H7 (cell line): Measurements from ENCODE around the gene CDC42EP1. TPM values are rescaled to one million over a fixed set of nuclear protein-coding genes. Genes with fewer than 3 reads are reported as not detected.

Experiments used
- DNase-seq: peaks from one replicate; pipeline ENCODE4 v3.0.0; 2012
- H3K27me3 ChIP-seq: 2 replicates; pipeline ENCODE4 v1.6.0; 2011; ENCODE audit warnings: mild to moderate bottlenecking, low read length; ENCODE audit not compliant: control insufficient read depth, insufficient read depth
- H3K36me3 ChIP-seq: replicated peaks from 2 replicates; pipeline ENCODE4 v1.5.1; 2011; ENCODE audit warnings: low read length; ENCODE audit not compliant: control insufficient read depth, insufficient read depth
- H3K4me3 ChIP-seq: 2 replicates; pipeline ENCODE4 v1.5.1; 2011; ENCODE audit warnings: low read depth, mild to moderate bottlenecking, control low read depth, low read length, moderate library complexity; ENCODE audit not compliant: insufficient read depth
- total RNA-seq: library from RNA; depleted of rRNA; stranded (reverse); fragments of >200 nt; shearing (Covaris generic); gene quantifications from 2 replicates; pipeline ENCODE4 v1.2.3, GENCODE V29; 2014; rRNA removed

CDC42EP1 gene
- total RNA-seq, 1 experiment from 2014 or later = 22.5 TPM

DNA sequence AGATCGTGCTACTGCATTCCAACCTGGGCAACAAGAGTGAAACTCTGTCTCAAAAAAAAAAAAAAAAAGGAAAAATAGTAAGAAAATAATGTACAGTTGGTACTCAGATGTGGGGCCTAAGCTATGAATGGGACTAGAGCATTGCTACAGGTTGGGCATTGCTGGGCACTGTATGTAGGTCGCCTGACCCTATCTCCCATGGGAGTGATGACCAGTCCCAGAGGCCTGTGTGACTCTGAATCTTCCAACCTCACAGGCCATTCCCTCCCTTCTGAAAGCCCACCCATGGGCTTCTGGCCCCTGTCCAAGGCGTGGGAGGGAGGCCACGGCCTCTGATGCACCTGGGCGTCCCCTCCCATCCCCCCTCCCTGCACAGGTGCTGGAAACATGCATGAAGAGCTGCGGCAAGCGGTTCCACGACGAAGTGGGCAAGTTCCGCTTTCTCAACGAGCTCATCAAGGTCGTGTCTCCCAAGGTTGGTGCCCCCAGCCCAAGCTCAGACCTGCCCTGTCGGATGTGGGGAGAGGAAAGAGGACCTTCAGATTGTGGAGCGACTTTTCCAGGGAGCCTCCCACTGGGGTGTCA lies 57.9 kb downstream of the CDC42EP1 start:
- DNase-seq = peak; percentile 32
- Histone ChIP-seq H3K27me3 (no peaks in the 10 kb centered on the region), H3K4me3 (no peak overlapping the region), H3K36me3 (peaks cover 24% of the 10 kb centered on the region)

DNA sequence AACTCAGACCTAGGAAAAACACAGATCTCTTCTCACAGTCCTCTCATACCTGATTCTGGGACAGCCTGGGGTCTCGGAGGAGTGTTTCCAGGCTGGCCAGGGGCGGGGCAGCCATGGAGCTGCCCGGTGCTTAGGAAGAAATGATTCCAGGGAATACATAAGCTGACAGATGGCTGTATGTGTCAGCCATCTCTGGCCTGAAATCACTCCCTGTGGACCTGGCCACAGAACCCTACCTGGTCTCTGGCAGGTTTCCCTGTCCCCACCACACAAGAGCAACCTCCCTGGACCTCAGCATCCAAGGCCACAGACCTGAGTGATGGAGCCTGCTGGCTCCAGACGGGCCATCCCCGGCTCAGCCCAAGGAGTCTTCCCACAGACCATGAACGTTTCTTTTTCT lies 58.4 kb downstream of the CDC42EP1 start:
- no peak for DNase-seq
- Histone ChIP-seq H3K27me3 (no peaks in the 10 kb centered on the region), H3K36me3 (peaks cover 26% of the 10 kb centered on the region), H3K4me3 (no peak overlapping the region)

Other genes with a start within 250 kb of the CDC42EP1 start
- gene ELFN2, start 133.0 kb upstream of the CDC42EP1 start, total RNA-seq = 0.14 and 0.22 TPM in 2 replicates
- gene MFNG, start 74.1 kb upstream of the CDC42EP1 start, total RNA-seq = 1.3 and 5.1 TPM in 2 replicates
- gene CARD10, start 41.1 kb upstream of the CDC42EP1 start, total RNA-seq = 16.5 and 18.4 TPM in 2 replicates
- gene LGALS2, start 19.6 kb downstream of the CDC42EP1 start, total RNA-seq = not detected in 2 replicates
- gene GGA1, start 48.4 kb downstream of the CDC42EP1 start, total RNA-seq = 67.9 and 98.6 TPM in 2 replicates
- 30.0 and 35.2 TPM in 2 replicates for gene SH3BP1, start 79.2 kb downstream of the CDC42EP1 start, total RNA-seq
- 54.1 and 60.9 TPM in 2 replicates for gene PDXP, start 98.2 kb downstream of the CDC42EP1 start, total RNA-seq
- gene LGALS1, start 115.2 kb downstream of the CDC42EP1 start, total RNA-seq = 183 and 206 TPM in 2 replicates
- 20.5 and 23.6 TPM in 2 replicates for gene NOL12, start 125.9 kb downstream of the CDC42EP1 start, total RNA-seq
- gene TRIOBP, start 136.6 kb downstream of the CDC42EP1 start, total RNA-seq = 66.9 and 67.1 TPM in 2 replicates
- gene GCAT, start 247.5 kb downstream of the CDC42EP1 start, total RNA-seq = 35.1 and 45.0 TPM in 2 replicates